ENCODE data around the gene TSPYL2.

The TSPYL2 gene

DNA sequence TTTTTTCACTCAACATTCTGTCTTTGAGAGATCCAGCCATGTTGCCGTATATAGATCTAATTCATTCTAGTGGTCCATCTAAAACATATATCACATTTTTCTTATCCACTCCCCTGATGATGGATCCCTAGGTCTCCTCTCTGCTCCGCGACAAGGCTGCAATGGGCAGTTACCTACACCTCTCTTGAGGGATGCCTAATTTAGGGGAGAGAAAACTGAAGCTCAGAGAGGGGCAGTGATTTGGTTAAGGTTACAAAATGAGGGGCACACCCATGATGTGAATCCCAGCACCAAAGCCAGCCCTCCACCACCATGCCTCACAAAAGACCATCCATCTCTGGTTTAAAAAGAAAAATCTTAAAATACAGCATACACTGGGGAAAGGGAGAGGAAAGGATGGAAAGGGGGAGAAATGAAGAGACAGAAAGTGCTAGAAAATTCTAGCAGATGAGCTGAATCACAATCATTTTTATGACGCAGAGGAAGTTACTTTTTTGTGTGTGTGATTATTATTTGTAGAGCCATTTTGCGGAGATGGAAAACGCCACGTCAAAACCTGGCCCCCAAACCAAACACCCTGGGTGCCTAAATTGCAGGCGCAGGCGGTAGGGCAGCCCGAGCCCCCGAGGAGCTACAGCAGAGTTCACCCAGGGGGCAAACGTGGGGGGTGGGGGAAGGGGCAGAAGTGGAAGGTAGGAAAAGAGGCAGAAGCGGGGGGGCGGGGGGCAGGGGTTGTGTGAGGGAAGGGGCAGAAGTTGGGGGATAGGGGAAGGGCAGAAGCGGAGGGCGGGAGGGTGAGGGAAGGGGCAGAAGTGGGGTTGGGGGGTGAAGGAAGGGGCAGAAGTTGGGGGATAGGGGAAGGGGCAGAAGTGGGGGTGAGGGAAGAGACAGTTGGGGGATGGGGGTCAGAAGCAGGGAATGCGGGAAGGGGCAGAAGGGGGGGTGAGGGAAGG lies 1.3 kb upstream of the TSPYL2 start:
- DNase-seq (ENCODE audit: low read depth in 2 of 2) = no peak

DNA sequence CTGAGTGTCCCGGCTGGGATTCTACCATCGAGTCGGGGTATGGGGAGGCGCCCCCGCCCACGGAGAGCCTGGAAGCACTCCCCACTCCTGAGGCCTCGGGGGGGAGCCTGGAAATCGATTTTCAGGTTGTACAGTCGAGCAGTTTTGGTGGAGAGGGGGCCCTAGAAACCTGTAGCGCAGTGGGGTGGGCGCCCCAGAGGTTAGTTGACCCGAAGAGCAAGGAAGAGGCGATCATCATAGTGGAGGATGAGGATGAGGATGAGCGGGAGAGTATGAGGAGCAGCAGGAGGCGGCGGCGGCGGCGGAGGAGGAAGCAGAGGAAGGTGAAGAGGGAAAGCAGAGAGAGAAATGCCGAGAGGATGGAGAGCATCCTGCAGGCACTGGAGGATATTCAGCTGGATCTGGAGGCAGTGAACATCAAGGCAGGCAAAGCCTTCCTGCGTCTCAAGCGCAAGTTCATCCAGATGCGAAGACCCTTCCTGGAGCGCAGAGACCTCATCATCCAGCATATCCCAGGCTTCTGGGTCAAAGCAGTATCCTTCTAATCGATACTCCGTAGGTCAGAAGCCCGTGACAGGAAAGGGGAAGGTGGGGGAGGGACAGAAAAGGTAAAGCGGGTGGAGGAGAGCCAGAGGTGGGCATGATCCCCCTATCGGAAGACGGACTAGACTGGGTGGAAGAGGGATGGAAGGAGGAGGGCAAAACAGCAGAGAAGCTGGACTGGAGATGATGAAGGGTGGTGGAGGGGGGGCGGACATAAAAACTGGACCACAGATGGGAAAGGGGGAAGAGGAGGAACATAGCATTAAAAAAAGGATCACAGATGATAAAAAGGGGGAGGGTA lies 828 bp downstream of the TSPYL2 start:
- DNase-seq (ENCODE audit: low read depth in 2 of 2) = no peak

DNA sequence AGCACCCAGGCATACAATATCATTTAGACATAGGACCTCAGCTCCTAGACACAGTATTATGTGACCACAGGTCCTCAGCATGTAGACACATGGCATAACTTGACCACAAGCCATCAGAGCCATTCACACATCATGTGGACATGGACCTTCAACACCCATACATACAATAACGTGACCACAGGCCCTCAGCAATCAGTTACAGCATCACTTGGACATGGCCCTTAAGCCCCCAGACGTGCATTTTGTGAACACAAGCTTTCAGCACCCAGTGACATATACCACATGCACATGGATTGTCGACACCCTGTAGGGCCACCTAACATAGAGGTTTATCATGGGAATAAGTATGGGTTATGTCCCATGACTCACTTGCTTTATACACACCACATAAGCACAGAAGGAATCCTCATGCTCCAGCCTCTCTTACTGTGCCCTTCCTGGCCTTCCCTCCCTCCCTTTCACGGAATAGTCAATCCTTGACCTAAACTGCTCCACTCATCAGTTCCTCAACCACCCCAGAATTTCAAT lies 1.9 kb downstream of the TSPYL2 start:
- DNase-seq (ENCODE audit: low read depth in 2 of 2) = no peak

DNA sequence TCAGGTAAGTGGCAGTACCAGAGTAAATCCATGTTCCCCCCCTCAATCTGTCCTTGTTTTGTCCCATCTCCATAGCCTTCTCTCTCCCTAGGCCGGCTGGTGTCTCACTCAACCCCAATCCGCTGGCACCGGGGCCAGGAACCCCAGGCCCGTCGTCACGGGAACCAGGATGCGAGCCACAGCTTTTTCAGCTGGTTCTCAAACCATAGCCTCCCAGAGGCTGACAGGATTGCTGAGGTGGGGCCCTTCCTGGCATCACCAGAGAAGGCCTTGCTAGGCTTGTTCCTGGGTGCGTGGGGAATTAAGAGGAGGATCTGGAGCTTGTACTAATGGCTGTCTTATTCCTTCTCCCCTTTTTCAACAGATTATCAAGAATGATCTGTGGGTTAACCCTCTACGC lies 2.7 kb downstream of the TSPYL2 start:
- no peak for DNase-seq (ENCODE audit: low read depth in 2 of 2)

DNA sequence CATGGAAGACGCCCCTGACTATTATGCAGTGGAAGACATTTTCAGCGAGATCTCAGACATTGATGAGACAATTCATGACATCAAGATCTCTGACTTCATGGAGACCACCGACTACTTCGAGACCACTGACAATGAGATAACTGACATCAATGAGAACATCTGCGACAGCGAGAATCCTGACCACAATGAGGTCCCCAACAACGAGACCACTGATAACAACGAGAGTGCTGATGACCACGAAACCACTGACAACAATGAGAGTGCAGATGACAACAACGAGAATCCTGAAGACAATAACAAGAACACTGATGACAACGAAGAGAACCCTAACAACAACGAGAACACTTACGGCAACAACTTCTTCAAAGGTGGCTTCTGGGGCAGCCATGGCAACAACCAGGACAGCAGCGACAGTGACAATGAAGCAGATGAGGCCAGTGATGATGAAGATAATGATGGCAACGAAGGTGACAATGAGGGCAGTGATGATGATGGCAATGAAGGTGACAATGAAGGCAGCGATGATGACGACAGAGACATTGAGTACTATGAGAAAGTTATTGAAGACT lies 3.6 kb downstream of the TSPYL2 start:
- no peak for DNase-seq (ENCODE audit: low read depth in 2 of 2)

DNA sequence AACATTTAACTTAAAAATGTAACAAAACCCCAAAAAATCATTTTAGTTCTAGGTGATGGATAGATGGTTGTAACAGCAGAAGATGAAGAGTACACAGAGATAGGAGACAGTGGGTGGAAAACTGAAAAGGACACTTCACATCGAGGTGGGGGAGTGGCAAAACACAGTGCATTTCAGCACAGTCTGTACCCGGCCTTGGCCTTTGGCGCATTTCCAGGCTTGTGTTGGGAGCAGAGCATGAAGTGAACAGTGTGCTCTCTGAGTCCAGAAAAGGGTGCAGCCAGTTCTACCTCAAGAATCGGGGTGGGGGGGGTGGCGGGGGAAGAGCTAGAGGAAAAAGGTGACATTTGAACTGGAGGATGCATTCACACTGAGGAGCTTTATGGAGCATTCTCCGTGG lies 4.3 kb downstream of the TSPYL2 start:
- no peak for DNase-seq (ENCODE audit: low read depth in 2 of 2)

DNA sequence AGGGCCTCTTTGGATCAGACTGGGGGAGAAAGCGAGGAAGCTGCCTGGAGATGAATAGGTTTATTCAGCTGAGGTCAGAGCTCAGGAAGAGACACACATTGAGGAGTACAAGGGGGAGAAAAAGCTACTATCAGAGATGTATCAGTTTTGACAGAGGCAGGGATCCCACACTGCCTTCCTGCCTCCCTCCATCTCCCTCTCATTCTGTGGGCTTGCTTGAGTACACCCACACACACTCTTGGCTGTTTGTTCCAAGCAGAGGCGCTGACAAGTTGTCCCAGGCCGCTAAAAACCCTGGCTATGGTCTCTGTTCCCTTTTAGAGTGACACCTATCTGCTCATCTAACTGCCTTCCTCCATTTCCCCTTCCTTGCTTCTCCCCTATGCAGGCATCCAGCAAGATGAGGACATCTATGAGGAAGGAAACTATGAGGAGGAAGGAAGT lies 5.2 kb downstream of the TSPYL2 start:
- DNase-seq (ENCODE audit: low read depth in 2 of 2) = no peak

DNA sequence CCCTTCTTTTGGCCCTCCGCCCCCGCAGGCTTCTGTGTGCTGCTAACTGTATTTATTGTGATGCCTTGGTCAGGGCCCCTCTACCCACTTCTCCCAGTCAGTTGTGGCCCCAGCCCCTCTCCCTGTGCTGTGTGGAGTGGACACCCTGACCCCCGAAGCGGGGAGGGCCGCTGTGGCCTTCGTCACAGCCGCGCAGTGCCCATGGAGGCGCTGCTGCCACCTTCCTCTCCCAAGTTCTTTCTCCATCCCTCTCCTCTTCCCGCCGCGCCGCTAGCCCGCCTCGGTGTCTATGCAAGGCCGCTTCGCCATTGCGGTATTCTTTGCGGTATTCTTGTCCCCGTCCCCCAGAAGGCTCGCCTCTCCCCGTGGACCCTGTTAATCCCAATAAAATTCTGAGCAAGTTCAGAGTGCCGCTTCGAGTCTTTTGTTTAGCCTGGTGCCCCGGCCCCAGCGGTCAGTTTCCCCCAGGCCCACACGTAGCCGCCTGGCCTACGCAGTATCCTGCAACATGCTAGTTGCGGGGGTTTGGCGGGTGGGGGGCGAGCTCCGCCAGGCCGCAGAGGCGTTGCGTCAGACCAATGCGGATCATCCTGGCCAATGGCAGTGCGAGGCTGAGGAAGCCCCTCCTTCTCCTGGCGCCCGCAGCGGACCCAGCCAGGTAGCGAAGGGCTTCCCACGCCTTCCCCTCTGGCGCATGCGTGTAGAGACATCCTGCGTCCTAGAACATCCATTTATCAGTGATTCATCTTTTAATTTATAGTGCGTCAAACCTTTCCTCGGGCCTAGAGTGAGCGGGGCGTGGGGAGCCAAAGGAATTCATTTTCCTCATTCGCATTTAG lies 6.2 kb downstream of the TSPYL2 start:
- peak; percentile 66 to 75 for DNase-seq (ENCODE audit: low read depth in 2 of 2)

DNA sequence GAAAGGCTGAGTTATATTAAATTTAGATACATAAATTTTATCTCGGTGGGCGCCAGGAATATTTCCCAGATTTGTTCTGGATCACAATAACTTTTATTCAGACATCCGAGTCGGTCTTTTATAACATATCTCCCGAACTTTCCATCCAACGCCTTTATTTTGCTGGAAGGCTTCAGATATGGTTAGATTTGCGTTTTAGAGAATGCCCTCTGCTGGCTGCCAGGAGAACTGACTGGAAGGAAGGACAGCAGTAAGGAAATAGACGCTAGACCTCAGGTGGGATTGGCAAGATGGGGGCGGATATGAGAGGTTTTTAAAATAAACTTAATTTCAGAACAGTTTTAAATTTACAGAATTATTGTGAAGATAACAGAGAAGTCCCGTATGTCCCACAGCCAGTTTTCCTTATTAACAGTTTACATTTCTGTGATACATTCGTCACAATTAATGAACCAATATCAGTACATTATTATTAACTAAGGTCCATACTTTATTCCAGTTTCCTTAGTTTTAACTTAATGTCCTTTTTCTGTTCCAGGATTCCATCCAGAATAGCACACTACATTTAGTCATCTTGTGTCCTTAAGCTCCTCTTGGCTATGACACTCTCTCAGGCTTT lies 7.2 kb downstream of the TSPYL2 start:
- no peak for DNase-seq (ENCODE audit: low read depth in 2 of 2)

DNA sequence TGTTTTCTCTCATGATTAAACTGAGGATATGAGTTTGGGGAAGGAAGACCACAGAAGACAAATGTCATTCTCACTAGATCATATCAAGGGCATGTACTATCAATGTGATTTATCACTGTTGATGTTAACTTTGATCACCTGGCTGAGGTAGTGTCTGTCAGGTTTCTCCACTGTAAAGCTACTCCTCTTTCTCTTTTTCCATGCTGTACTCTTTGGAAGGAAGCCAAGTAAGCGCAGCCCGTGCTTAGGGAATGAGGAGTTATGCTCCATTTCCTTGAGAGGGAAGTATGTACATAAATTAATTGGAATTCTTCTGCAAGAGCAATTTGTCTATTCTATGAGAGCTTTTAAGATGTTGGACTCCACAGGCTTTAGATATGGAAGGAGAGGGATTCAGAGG lies 7.8 kb downstream of the TSPYL2 start:
- DNase-seq (ENCODE audit: low read depth in 2 of 2) = no peak

DNA sequence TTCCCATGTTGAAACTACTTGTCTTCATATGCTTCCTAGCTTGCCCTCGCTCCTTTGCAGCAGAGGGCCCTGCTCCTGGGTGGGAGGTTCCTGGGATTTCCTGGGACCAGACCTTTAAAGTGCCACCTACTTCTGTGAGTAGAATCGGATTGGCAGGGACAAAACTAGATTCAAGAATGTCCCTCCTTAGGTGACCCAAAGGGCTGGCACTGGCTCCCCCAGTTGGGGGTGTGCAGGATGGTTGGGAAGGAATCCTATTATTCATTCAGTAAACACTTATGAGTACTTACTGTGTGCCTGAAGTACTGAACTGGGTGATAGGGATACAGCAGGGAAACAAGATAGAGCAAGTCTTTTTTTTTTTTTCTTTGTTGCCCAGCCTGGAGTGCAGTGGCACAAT lies 9.2 kb downstream of the TSPYL2 start:
- no peak for DNase-seq (ENCODE audit: low read depth in 2 of 2)

DNA sequence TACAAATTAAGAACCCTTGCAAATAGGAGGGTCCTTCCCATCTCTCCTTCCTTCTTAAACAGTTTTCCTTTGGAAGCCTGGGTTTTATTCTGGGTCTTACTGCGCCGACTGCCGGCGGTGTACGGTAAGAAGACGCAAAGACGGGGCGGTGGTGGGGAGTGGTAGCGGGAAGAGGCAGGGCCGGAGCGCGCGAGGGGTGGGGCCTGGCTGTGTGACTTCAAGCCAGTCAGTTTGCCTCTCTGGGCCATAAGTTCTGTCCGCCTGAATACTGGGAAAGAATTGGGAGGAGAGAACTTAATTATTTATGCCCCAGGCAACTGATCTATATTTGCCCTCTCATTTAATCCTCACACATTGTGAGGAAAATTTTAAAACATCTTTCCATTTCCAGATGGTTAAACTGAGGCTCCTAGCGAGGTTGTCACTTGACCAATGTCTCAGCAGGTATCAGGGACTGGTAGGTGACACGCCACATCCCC lies 11.0 kb downstream of the TSPYL2 start:
- DNase-seq (ENCODE audit: low read depth in 2 of 2) = peak; percentile 58 to 70

DNA sequence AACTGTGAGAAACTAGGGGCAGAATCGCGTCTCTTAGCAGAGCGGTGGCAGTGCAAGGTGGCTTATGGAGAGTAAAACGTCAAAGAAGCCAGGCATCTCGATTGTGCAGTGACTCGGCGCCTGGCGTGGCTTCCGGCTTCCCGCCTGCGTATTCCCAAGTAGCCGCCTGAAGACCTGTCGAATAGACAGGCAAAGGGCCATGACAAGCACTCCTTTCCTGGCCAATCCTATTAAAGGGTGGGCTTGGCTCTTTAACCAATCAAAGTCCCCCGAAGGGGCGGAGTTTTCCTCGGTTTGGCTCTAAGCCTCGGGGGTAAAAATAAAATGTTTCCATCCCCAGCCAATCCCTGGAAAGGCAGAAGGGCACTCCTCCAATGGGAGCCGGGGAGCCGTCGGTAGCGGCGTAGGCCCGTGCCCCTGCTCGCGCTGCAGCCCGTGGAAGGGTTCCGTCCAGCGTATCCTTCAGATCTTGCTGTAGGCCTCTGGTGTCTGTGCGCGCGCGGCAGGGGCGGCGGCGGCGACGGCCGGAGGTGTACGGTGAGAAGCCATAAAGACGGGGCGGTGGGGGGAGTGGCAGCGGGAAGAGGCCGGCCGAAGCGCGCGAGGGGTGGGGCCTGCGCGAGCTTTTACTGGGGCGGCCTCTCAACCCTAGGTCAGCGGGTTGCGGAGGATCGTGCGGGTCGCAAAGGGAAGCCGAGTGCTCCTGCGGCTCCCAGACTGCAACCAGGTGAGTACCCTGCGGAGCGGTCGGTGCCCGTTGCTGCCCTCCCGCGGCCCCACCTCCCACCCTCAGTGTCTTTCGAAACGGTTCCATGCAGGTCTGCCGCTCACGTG lies 11.8 kb downstream of the TSPYL2 start, which contains the start of gene KANTR:
KANTR (plus strand) TSS at position 395 of the 834 bp plus-strand sequence. CDS start 30,131 bp downstream, outside the sequence.
- peak; percentile 62 to 75 for DNase-seq (ENCODE audit: low read depth in 2 of 2)

DNA sequence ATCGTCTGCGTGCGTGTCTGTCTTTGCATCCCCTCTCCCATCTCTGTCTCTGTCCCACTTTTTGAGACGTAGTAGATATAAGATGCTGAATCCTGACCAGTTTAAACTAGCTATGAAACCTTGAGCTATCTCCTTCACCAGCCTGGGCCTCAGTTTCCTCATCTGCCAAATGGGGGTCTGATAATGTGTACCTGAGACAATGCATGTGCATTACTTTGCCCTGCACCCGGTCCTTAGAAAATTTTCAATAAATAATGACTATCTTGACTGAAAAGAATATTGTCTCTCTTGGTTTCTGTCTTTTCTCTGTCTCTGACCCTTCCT lies 12.4 kb downstream of the TSPYL2 start:
- no peak for DNase-seq (ENCODE audit: low read depth in 2 of 2)

DNA sequence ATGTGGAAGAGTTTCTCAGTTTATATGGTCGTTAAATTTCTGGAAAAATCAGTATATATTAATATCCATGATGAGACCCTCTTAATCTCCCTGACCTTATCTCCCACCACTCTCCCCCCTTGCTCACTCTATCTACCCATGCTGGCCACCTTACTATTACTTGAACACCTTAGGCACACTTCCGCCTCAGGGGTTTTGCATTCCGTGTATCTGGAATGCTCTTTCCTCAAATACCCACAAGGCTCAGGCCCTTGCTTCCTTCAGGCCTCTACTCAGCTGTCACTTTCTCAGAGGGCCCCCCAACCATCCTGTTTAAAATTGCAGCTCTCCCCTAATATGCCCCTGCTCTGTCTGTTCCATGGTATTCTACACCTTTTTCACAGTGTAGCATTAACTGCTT lies 13.6 kb downstream of the TSPYL2 start:
- DNase-seq (ENCODE audit: low read depth in 2 of 2) = no peak

DNA sequence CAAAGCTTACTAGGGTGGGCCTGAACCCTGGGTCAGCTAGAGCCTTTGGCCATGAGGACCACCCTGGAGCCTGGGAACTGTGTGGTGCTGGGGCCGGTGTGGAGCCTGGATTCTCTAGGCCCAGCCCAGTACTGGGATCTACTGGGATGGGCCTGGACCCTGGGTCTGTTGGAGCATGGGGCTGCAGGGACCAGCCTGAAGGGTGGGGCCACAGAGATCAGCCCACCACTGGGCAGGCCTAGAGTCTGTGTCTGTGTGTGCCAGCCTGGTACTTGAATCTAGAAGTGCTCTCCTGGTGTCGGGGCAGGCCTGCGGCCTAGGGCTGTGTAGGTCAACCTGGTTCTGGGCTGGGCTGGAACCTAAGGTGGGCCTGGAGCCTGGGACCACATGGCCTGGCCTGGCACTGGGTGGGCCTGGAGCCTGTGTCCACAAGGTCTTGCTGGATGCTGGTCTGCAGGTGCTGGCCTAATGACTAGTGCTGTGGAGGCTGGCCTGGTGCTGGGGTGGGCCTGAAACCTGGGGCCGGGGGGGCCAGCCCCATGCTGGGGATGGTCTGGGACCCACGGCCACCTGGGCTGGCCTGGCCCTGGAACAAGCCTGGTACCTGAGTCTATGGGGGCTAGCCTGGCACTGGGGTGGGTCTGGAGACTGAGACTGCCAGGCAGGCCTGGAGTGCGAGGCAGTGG lies 32.8 kb downstream of the TSPYL2 start:
- no peak for DNase-seq (ENCODE audit: low read depth in 2 of 2)

DNA sequence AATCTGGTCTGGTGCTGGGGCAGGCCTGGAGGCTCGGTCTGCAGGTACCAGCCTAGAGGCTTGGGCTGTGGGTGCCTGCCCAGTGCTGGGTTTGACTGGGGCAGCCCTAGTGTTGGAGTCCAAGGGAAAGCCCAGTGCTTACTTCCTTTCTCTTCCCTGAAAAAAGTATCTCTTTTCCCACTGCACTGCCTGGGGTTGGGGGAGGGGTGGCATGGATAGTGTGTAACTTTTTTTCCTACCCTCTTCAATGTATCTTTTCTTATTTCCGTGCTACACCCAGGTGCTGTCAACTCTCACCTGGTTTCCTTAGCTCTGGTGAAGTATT lies 33.3 kb downstream of the TSPYL2 start:
- DNase-seq (ENCODE audit: low read depth in 2 of 2) = no peak

DNA sequence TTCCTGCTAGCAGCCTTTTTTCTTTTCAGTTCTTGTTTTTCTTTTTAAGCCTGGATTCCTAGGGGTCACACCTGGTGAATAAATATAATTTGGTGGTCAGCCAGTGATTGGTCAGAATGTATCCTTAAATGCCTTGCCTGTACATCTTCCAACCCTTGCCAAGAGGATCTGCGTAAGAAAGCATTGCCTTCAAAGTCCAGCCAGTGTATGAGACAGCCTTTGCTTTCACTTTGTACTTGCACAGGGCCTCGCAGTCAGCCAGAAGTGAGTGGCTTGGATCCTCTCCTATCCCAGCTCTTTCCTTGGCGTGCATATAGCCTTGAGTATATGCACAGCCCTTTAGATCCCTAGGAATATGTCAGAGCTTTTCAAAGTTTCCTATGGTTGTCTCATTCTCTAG lies 33.9 kb downstream of the TSPYL2 start:
- no peak for DNase-seq (ENCODE audit: low read depth in 2 of 2)

DNA sequence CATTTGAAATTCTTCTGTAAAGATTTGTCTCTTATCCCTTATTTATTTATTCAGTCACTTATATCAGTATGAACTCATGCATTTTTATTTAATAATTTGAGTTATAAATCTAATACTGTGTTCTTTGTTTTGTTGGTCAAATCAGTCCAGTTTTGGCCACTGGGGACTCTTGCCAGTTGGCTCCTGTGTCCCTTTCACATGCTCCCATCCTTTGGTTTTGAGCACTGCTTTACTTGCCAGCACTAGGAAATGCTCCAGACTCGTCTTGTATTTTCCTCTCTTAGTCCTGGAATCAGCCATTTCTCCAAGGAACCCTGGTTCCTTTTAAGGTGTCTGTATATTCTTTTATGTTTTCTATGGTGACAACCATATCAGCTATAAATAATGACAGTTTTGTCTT lies 39.8 kb downstream of the TSPYL2 start:
- DNase-seq (ENCODE audit: low read depth in 2 of 2) = no peak
